A673 (cell line): ENCODE measurements around the gene ACSL3. TPM values are rescaled to one million over a fixed set of nuclear protein-coding genes. Genes with fewer than 3 reads are reported as not detected.

Experiments
- BruUV-seq: library from RNA; stranded (reverse); fragments of 400-500 nt; replicated peaks from 2 replicates; lab custom pipeline; 2021; lab: Mats Ljungman, UMichigan
- CTCF ChIA-PET: fragments of 300-600 bp; sonication (Branson Sonifier 250); formaldehyde crosslinking; loops from one replicate; lab custom pipeline; 2022; ENCODE audit warnings: antibody characterized with exemption; lab: Charles Lee
- POLR2A ChIA-PET: fragments of 300-600 bp; sonication (Branson Sonifier 250); formaldehyde crosslinking; loops from one replicate; lab custom pipeline; 2022; ENCODE audit warnings: antibody characterized with exemption; ENCODE audit not compliant: low non-redundant PET; lab: Charles Lee
- DNase-seq: peaks from one replicate; pipeline ENCODE4 v3.0.0-alpha.2; 2015; ENCODE audit warnings: low spot score
- H3K27ac ChIP-seq: fragments of 200-600 bp; sonication (generic); 2 replicates; pipeline ENCODE4 v1.5.1; 2016; ENCODE audit warnings: mixed run types, low read depth, mild to moderate bottlenecking, mixed read lengths, antibody characterized with exemption, low read length; ENCODE audit not compliant: poor library complexity, severe bottlenecking
- H3K27me3 ChIP-seq: fragments of 200-600 bp; sonication (generic); replicated peaks from 2 replicates; pipeline ENCODE4 v1.6.1; 2017; ENCODE audit warnings: mixed run types, low read depth, mild to moderate bottlenecking, mixed read lengths, antibody characterized with exemption, low read length; ENCODE audit not compliant: insufficient read depth, poor library complexity
- H3K36me3 ChIP-seq: fragments of 200-600 bp; sonication (generic); 2 replicates; pipeline ENCODE4 v1.6.1; 2016; ENCODE audit warnings: mixed run types, mild to moderate bottlenecking, mixed read lengths, antibody characterized with exemption, low read length; ENCODE audit not compliant: insufficient read depth, poor library complexity, severe bottlenecking
- H3K4me1 ChIP-seq: fragments of 200-600 bp; sonication (generic); 2 replicates; pipeline ENCODE4 v1.6.1; 2017; ENCODE audit warnings: mixed run types, mild to moderate bottlenecking, mixed read lengths, antibody characterized with exemption, low read length; ENCODE audit not compliant: insufficient read depth, poor library complexity, severe bottlenecking
- H3K4me3 ChIP-seq: fragments of 200-600 bp; sonication (generic); 2 replicates; pipeline ENCODE4 v1.5.1; 2016; ENCODE audit warnings: low read depth, mixed run types, mild to moderate bottlenecking, mixed read lengths, low read length; ENCODE audit not compliant: poor library complexity, severe bottlenecking
- H3K9me3 ChIP-seq: fragments of 200-600 bp; sonication (generic); 2 replicates; pipeline ENCODE4 v1.6.1; 2016; ENCODE audit warnings: mixed run types, low read depth, mild to moderate bottlenecking, mixed read lengths, antibody characterized with exemption, low read length; ENCODE audit not compliant: poor library complexity, severe bottlenecking
- EZH2 ChIP-seq: fragments of 200-600 bp; sonication (generic); IDR thresholded peaks from 2 replicates; pipeline ENCODE4 v1.6.1; 2017; ENCODE audit warnings: borderline replicate concordance, low read depth, mild to moderate bottlenecking, mixed read lengths, antibody characterized with exemption, low read length; ENCODE audit not compliant: poor library complexity, severe bottlenecking
- intact Hi-C: fragments of 100-400 bp; cut with micrococcal nuclease; formaldehyde crosslinking; loops from one replicate; pipeline ENCODE4 v1.10.0; 2022; ENCODE audit not compliant: unreplicated experiment
- total RNA-seq: library from RNA; stranded (reverse); gene quantifications from 2 replicates; pipeline ENCODE4 v1.2.3, GENCODE V29; 2021
- TF ChIP-seq, protein P1 (sequence below): fragments of 300-800, 200-600 bp; sonication (generic); conservative IDR thresholded peaks from 2 replicates; pipeline ENCODE4 v1.5.1; 2017; ENCODE audit warnings: low read depth, mild to moderate bottlenecking, antibody characterized with exemption, low read length, moderate library complexity, mixed read lengths

The ACSL3 gene
- total RNA-seq, 1 experiment from 2014 or later = 163 TPM

DNA sequence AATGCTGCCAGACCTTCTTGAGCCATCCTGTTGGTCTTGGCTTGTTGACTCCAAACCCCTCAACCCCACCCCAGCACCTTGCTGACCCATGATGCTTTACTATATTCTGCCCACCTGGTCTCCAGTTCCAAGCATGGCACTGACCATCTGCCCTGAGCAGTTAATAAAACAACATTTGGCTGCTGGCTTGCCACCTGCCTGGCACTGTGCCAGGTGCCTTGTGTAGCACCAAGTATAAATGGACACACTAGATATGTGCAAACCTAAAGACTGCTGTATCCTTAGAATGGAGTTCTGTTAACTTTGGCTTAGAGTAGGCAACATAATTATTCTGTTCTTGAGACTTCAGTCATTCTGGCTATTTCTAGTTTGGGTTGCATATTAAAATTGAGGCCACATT lies 91.4 kb downstream of the ACSL3 start:
- Histone ChIP-seq H3K4me3 (no peak overlapping the region), H3K27me3 (no peaks in the 10 kb centered on the region), H3K4me1 (peaks cover 8% of the 10 kb centered on the region), H3K36me3 (no peaks in the 10 kb centered on the region), H3K9me3 (no peaks in the 10 kb centered on the region), H3K27ac (no peak overlapping the region)
- no TSS peak for BruUV-seq
- TF ChIP-seq, protein P1, sequence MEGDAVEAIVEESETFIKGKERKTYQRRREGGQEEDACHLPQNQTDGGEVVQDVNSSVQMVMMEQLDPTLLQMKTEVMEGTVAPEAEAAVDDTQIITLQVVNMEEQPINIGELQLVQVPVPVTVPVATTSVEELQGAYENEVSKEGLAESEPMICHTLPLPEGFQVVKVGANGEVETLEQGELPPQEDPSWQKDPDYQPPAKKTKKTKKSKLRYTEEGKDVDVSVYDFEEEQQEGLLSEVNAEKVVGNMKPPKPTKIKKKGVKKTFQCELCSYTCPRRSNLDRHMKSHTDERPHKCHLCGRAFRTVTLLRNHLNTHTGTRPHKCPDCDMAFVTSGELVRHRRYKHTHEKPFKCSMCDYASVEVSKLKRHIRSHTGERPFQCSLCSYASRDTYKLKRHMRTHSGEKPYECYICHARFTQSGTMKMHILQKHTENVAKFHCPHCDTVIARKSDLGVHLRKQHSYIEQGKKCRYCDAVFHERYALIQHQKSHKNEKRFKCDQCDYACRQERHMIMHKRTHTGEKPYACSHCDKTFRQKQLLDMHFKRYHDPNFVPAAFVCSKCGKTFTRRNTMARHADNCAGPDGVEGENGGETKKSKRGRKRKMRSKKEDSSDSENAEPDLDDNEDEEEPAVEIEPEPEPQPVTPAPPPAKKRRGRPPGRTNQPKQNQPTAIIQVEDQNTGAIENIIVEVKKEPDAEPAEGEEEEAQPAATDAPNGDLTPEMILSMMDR = no peak
- TF ChIP-seq EZH2 = no peak
- POLR2A ChIA-PET = no interaction called here
- CTCF ChIA-PET = no interaction called here
- intact Hi-C loops = loop anchor here (5.0 kb wide), 1 partner anchor 245 kb away; no protein-coding TSS in a partner anchor
- DNase-seq = no peak

DNA sequence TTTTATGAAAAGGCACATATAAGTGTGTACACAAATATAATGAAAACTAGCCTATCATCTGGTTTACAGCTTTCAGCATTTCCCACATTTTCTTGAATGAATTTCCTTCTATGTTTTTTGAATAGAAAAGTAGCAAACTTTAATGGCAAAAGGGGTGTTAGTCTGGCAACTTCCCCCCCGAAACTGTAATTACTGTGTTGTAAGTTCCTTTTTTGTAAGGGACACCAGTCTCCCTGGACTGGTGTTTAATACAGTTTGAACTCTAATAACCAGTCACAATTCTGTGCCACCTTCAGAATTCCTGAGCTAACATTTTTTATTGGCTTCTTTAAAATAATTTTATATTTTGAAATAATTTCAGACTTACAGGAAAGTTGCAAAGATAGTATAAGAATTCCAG lies 94.2 kb downstream of the ACSL3 start:
- CTCF ChIA-PET = no interaction called here
- intact Hi-C loops = no loop called here
- no peak for DNase-seq
- POLR2A ChIA-PET = no interaction called here
- Histone ChIP-seq H3K27me3 (no peaks in the 10 kb centered on the region), H3K4me3 (no peak overlapping the region), H3K4me1 (peaks cover 8% of the 10 kb centered on the region), H3K9me3 (no peaks in the 10 kb centered on the region), H3K36me3 (no peaks in the 10 kb centered on the region), H3K27ac (no peak overlapping the region)
- TF ChIP-seq EZH2 = no peak
- TF ChIP-seq, protein P1 = no peak
- BruUV-seq = no TSS peak

DNA sequence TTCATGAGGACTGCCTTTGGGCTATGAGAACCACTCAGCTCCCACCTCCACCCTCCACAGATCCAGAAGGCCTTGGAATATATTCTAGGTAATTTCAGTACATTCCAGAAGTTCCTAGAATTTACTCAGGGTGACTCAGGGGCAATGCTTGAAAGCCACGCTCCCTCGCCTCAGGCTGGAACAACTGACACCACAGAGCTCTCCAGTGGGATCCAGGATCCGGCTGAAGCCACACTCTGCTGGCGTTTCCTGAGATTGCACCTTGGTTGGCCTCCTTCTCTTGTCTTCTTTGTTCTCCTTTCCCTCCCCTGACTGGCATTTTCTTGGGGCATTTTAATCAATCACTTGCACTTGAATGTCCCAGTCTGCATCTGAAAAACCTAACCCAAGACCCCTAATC lies 98.5 kb downstream of the ACSL3 start:
- H3K27ac ChIP-seq = no peak overlapping the region

More for the DNA sequence above, 98.5 kb downstream of the ACSL3 start:
- Histone ChIP-seq H3K4me3 (no peak overlapping the region), H3K4me1 (no peaks in the 10 kb centered on the region), H3K9me3 (peaks cover 6% of the 10 kb centered on the region), H3K27me3 (no peaks in the 10 kb centered on the region), H3K36me3 (no peaks in the 10 kb centered on the region)
- DNase-seq = peak; percentile 35
- intact Hi-C loops = no loop called here
- no TSS peak for BruUV-seq
- POLR2A ChIA-PET = no interaction called here
- TF ChIP-seq, protein P1 = 0 out of 2 replicates have a peak, but pooled peaks have one; percentile 12
- TF ChIP-seq EZH2 = no peak
- CTCF ChIA-PET = interaction anchor here (1.1 kb wide), 1 partner anchor 20 kb away, joined by 6 read pairs; no protein-coding TSS in a partner anchor
